ENCODE measurements around the gene FASN.
A peak's percentile ranks its signal among the peaks of the same experiment; 100 is the strongest.

FASN gene

GRCh38 chr17:82117139-82118090, 19.4 kb upstream of the FASN start:
- no peak for DNase-seq (ENCODE audit: low spot score)

GRCh38 chr17:82116246-82116645, 18.2 kb upstream of the FASN start:
- no peak for DNase-seq (ENCODE audit: low spot score)

GRCh38 chr17:82114872-82115271, 16.8 kb upstream of the FASN start:
- no peak for DNase-seq (ENCODE audit: low spot score)

GRCh38 chr17:82114447-82114846, 16.4 kb upstream of the FASN start:
- no peak for DNase-seq (ENCODE audit: low spot score)

GRCh38 chr17:82113941-82114340, 15.9 kb upstream of the FASN start:
- DNase-seq (ENCODE audit: low spot score), result no peak

GRCh38 chr17:82113422-82113821, 15.4 kb upstream of the FASN start:
- no peak for DNase-seq (ENCODE audit: low spot score)

GRCh38 chr17:82112914-82113311, 14.9 kb upstream of the FASN start:
- DNase-seq (ENCODE audit: low spot score), result no peak

GRCh38 chr17:82112181-82112913, 14.3 kb upstream of the FASN start:
- DNase-seq (ENCODE audit: low spot score), result no peak

GRCh38 chr17:82110298-82110697, 12.3 kb upstream of the FASN start:
- peak; percentile 56 for DNase-seq (ENCODE audit: low spot score)

- DNase-seq (ENCODE audit: low spot score), result no peak
These were observed 11.0 kb upstream of the FASN start for GRCh38 chr17:82108961-82109475.

GRCh38 chr17:82108496-82108945, 10.5 kb upstream of the FASN start:
- no peak for DNase-seq (ENCODE audit: low spot score)

- no peak for DNase-seq (ENCODE audit: low spot score)
These were observed 10.0 kb upstream of the FASN start for GRCh38 chr17:82108038-82108437.

GRCh38 chr17:82107341-82107860, 9.4 kb upstream of the FASN start:
- peak; percentile 67 for DNase-seq (ENCODE audit: low spot score)

- no peak for DNase-seq (ENCODE audit: low spot score)
These were observed 8.8 kb upstream of the FASN start for GRCh38 chr17:82106688-82107305.

- peak; percentile 80 for DNase-seq (ENCODE audit: low spot score)
These were observed 8.0 kb upstream of the FASN start for GRCh38 chr17:82105882-82106687.

- no peak for DNase-seq (ENCODE audit: low spot score)
These were observed 7.4 kb upstream of the FASN start for GRCh38 chr17:82105417-82105881.

GRCh38 chr17:82104797-82105416, 6.9 kb upstream of the FASN start:
- no peak for DNase-seq (ENCODE audit: low spot score)

GRCh38 chr17:82103553-82104451, 5.8 kb upstream of the FASN start:
- no peak for DNase-seq (ENCODE audit: low spot score)

Data from HuH-7 (cell line).